ENCODE data around the gene S1PR3.
"Not testable (repeated sequence)": the region's sequence is repeated elsewhere in the genome, so short reads cannot be mapped to it uniquely, and the experiment has no call there.

The S1PR3 gene

DNA sequence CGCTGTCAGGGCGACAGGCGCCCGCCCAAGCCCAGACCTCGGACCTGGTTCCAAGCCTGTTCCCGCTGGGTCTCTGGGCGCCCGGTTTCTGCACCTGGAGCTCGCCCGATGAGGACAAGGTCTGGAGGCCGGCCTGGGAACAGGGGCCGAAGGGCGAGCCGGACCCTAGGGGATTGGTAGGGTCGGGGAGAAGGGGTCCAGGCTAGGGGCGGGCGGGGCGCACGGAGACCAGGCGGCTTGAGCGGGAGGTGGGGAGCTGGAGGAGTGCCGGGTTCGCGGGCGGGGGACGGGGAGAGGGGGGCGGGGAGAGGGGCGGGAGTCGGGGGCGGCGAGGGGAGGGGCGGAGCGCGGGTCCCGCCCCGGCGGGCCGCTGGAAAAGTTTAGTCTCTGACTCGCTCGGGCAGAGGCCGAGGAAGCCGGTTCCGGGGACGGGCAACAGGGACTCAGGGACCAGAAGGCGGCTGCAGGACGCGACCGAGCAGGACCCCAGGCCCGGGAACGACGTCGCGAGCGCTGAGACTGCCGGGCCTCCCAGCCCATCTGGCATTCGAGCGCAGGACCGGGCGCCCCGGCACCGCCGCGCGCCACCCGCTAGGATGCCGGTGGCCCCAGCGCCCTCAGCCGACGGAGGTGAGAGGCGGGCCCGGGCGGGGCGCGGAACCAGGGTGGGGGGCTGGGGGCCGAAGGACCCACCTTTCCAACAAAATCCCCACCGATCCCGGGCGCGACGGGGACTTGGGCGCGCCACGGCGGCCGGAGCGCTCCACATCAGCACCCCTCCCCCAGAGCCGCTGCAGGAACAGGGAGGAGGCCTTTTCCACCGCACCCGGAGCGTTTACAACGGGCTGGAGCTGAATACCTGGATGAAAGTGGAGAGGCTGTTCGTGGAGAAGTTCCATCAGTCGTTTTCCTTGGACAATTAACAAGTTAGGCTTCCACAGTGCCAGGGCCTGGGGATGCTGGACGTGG is at the start of gene S1PR3:
S1PR3 (plus strand) TSS at position 403 of the 969 bp plus-strand sequence. CDS start 9,733 bp downstream, outside the sequence.
- peak in 1 of 2 experiments; percentile 42 for DNase-seq (ENCODE audit: low read depth in 2 of 2)

DNA sequence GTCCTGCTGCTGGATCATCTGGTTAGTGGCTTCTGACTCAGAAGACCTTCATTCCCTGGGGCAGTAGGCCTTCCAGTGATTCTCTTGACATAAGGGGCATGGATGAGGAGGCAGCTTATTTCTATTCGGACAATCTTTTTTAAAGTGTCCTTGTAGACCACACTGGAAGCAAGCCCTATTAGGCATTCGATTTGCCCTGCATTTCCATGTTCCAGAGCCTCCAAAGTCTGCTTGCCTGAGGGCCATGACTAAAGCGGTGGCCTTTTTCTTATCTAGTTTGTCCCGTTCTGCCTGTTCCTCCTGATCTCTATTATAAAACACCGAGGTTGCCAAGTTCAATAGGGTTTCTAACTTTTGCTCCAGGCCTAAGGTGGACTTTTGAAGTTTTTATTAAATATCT is 49.7 kb upstream of the S1PR3 start:
- DNase-seq (ENCODE audit: low read depth in 2 of 2) = not testable (repeated sequence)

DNA sequence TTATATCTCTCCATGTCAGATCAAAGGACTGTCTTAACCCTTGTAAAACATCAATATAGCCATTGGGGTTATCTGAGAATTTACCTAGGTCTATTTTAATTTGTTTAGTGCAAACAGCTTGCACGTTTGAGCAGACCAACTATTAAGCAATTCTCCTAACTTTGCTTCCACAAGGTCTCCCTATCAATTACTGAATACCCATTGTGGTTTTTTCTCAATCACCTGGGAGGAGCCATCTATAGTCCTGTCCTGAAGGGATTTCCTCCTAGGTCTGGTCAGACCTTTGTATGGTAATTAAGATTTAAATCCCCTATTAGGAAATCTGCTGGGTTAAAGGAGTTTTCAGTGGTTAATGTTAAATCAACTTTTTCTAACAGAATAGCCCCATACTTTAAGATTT is 48.9 kb upstream of the S1PR3 start:
- DNase-seq (ENCODE audit: low read depth in 2 of 2) = no peak

DNA sequence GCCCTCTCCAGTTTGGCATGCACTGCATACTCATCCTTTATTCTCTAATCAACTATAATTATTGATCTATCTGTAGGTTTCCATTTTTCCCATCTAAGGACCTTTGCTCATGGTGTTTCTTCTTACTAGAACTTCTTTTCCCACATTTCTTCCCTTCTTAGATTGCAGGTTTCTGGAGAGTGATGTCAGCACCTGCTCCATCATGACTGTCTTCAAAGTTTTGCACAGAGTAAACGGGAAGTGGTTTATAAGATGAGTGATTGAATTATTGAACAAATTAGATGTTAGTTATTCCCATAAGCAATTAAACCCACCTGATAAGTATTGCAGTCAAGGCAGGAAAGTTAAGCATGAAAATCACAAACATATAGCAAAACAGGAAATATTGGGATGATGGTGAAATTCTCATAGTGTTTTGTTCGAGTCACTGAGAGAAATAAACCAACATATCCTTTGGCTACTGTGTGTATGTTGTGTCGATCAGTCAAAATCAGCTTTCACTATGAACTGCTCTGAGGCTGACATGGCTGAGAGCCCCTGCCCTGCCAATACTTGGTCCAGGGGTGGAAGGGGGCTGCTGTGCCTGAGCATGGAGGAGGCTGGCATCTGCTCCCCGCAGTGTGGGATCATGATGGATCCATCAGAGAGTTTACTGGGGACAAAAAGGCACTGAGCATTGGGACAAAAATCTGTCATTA is 45.5 kb upstream of the S1PR3 start:
- no peak for DNase-seq (ENCODE audit: low read depth in 2 of 2)

DNA sequence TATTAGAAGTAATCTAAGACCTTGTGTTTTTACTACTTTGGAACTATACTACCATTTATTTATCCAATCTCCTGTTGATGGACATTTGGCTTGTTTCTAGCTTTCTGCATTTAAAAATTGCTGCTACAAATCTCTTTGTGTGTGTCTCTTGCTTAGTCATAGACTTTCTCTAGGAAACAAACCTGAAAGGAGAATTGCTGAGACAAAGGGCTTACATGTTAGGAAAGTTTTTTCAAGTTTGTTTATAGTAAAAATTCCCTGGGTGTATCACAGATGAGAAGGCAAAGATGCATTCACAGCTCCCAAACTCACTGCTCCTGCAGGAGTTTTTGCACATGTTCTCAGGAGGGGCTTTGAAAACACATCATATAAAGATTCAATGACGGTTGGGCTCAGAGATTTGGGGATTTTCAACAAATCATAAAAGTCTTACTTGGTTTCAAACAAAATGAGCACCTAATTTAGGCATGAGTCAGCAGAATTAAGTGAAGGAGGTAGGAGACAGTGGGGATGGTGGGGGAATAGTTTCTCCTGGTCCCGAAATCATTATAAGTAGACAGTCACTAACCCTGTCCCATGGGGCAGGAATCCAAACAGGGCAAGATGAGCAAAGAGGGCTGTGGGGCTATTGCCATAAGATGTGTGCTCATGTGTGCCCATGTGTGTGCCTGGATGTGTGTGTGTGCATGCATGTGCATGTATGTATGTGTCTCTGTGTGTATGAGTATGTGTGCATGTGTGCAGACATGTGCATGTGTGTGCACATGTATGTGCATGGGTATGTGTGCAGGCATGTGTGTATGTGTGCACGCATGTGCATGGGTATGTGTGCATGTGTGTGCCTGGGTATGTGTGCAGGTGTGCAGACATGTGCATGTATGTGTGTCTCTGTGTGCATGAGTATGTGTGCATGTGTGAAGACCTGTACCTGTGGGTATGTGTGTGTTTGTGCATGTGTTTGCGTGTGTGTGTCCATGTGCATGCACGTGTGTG is 43.4 kb upstream of the S1PR3 start:
- DNase-seq (ENCODE audit: low read depth in 2 of 2) = no peak

DNA sequence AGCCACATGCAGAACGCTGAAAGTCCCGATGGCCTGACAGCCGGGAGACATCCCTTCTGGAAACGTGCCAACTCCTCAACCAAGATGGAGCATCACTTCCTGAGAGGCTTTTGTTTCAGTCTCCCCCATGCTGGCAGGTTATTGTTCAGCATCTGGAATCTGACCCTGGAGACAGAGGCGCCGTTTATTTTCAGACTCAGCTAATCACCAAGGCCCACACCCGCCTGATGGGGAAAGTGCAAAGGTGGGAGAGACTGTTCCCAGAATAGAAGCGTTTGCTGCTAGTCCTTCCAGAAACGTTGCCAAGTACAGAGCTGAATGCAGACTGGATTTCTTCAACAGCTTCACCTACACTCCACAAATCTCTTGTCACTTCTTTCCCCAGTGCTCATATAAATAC is 41.8 kb upstream of the S1PR3 start:
- no peak for DNase-seq (ENCODE audit: low read depth in 2 of 2)

DNA sequence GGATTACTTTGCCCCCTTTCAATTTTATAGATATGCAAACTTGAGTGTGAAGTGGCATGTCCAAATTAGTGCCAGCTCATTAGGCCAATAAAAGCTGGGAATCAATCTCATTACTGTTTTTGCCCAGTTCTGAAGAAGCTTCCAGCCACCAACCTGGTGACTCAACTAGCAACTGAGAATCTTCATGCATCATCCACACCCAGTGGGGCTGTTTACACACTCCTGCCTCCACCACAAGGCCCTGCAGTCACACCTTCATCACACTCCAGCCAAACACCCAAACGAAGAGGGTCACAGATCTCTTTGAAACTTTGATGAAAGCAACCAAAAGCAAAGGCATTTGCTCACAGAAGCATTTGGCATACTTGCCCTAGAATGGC is 41.3 kb upstream of the S1PR3 start:
- peak in 1 of 2 experiments; percentile 6 for DNase-seq (ENCODE audit: low read depth in 2 of 2)

DNA sequence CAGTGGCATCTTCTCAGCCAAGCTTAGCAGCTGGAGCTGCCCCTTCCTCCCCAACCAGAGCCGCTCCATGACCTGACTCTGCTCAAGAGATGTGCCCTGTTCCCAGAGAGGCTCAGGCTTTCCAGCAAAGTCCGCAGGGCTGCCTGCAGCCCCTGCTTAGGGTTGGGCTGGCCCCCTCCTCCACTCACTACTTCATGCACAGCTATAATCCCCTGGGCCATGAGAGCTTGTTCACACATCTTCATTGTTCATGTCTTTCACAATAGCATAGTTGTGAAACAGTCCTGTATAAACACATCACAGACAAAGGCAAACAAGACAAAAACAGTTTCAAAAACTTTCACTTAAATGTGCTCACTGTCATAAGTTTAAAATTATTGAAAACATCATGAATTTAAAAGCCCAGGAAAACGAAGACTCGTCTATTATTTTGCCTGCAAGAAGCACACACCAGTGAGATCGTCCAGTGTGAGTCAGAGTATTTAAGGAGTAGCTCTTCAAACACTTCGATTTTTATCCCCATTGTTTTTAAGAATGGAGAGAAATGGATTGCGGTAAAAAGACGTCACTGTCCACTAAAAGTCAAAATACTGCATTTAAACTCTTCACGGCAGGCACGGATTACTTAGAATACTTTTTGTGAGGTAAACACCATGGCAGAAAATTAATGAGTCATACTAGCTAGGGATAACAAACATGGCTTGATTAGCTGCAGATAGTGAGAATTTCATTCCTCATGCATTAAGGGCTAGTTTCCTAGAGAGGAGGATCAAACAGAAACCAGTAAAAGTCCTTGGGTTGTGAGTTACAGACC is 40.7 kb upstream of the S1PR3 start:
- DNase-seq (ENCODE audit: low read depth in 2 of 2) = no peak

DNA sequence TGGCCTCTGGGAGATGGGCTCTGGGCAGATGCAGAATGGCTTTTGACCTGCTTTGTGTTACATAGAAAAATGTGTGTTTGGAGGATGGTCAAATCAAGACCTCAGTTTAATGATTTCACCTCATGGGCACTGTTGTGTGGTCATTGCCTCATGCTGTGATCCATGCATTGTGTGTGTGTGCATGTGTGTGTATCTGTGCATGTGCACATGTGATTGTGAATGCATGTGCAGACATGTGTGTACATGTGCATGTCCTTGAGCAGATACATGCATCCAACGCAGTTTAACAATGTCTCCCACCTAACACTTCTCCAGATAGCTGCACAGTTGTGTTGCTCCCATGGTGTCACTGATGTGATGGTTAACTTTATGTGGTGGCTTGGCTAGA is 40.1 kb upstream of the S1PR3 start:
- no peak for DNase-seq (ENCODE audit: low read depth in 2 of 2)

DNA sequence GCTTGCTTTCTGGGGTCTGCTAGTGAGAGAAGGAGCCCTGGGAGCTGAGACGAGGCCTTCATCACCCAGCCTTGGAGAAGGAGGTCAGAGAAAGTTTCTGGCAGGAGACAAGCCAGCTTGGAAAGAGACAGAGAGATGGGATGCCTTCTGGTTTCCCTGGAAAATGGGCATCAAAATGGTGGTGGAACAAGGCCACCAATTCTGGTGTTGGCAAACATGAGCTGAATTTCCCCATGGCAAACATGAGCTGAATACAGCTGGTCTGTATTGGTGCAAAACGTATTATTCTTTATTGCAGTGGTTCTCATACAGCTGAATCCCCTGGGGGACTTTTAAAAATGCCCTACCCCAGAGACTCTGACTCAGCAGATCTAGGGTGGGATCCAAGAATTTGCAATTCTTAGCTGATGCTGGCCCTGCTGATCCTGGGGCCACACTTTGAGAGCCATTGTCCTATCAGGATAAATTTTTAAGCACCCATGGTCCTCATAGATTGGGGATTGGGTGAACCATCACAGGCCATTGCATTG is 39.1 kb upstream of the S1PR3 start:
- DNase-seq (ENCODE audit: low read depth in 2 of 2) = no peak

DNA sequence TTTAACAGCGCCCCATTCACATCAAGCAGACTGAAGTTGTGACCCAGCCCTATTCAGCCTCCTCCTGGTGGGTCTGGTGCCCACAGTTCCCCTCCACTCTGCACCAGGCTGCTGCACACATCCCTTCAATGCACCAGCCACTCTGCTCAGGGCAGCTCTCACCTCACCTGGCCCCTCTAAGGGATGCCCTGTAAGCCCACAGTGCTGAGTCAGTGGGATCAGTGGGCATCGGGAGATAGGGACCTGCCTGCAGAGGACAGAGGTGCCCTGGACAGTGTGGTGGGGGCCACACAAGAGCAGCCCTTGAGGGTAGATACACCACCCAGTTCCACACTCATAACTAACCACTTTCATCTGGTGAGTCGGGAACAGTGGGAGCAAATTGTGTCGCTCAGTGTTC is 38.3 kb upstream of the S1PR3 start:
- no peak for DNase-seq (ENCODE audit: low read depth in 2 of 2)

DNA sequence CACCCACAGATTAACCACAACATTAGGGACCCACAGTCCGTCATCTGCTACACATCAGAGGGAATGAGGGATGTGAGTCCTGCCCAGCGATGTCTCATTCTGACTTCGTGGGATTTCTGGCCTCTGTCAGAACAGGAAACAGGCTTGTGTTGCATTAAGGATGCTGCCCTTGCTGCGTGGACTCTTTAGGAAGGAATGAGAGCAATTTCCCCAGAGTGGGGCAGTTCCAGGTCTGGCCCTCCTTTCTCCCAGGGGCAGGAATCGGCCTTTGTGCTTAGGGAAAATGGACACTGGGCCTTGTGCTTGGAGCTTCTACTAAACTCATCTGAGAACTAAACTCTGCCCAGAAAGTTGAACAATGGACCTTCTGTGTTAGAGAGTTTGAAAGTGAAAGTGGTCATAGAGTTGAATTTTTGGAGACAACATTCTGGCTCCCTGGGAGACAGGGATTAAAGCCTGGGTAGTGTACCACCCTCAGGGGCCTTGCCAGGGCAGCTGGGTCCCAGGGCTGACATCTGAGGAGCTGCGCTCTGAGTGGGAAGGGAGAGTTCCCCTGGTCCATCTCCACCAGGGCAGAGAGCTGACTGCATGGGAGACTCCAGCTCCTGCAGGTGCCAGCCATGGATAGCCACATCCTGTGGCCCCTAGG is 37.8 kb upstream of the S1PR3 start:
- DNase-seq (ENCODE audit: low read depth in 2 of 2) = no peak

DNA sequence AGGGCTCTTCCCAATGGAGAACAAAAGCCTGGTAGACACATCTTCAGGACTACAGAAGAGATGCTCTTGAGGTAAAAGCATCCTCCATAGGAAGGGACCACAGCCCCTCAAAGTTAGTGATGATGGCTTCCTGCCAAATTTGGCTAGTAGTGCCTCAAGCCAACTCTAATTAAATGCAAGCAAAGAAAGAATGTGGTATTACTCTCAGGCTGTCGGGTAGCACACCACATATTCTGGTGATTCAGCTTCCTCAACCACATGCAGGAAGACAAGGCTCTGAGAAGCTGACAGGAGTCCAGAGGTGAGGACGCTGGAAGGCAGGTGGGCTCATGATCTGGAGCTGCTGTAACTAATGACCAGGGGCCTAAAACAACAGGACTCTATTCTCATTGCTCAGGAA is 37.2 kb upstream of the S1PR3 start:
- no peak for DNase-seq (ENCODE audit: low read depth in 2 of 2)

DNA sequence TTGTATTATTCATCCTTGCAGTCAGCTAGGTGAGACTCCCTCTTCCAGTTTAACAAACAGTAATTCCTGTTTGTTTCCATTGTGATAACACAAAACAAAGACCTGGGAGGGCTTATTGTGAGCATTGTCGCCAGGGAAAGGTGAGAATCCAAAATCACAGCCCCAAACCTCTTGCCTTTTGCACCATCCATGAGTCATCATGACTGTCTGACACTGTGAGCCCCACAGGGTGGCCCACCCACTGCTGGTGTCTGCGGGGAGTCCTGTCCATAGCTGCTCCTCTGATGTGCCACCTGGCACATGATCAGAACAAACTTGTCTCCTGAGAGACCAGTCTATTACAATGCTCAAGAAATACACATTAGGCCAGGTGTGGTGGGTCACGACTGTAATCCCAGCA is 33.7 kb upstream of the S1PR3 start:
- no peak for DNase-seq (ENCODE audit: low read depth in 2 of 2)

DNA sequence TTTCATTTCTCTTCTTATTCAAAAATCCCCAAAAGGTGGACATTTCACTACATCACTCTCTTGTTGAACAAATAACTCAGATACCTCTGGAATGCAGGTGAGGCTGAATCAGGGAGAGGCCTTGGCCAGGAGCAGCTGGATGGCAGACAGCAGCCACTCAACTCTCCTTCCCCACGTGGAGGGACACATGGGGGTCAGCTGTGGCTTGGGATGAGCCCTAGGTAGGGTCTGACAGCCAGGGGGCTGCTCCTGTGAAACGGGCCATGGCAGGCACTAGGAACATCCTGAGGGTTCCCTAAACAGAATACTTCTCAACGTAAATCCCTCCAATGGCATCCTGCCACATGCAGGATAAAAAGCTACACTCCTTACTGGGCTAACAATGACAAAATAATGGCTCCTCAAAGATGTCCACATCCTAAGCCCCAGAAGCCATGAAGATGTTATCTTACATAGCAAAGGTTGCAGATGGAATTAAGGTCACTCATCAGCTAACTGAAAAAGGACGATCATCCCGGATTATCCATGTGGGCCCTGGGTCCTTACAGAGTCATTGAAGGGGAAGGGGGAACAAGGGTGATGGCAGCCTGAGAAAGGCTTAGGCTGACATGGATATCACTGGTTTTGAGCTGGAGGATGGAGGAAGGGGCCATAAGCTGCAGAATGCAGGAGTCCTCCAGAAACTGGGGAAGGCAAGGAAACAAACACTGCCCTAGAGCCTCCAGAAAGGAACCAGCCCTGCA is 31.4 kb upstream of the S1PR3 start:
- DNase-seq (ENCODE audit: low read depth in 2 of 2) = no peak

DNA sequence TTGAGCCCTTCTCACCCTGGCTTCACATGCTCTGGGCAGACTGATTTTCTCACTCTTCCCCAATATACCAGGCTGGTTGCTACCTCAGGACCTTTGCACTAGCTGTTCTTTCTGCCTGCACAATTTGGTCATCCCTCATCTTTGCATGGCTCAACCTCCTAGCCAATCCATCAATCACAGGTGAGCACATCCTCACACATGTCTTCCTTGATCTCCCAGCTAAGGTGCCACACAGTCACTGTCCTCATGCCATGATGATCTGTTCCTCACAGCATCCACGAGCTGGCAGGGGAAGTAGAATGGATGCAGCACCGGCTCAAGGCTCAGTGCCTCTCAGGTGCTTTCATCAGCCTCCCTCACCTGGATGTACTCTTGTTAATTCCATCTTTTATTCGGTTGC is 30.6 kb upstream of the S1PR3 start:
- DNase-seq (ENCODE audit: low read depth in 2 of 2) = no peak

DNA sequence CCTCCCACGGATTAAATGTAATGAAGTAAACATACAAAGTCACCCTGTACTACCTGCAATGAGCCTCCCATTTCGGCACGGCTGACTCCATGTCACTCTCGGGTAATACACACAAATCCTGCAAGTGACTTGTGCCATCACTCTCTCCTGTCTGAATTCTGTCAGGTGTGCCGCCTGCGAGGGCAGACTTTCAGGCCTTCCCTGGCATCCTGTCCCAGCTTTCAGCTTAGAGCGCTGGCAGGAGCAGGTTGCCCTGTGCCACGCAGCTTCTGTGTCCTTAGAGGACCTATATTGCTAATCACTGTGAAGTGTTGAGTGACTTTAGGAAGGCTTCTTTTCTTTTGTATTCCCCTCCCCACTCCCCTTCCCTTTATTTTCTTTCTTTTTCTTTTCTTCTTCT is 25.8 kb upstream of the S1PR3 start:
- no peak for DNase-seq (ENCODE audit: low read depth in 2 of 2)

DNA sequence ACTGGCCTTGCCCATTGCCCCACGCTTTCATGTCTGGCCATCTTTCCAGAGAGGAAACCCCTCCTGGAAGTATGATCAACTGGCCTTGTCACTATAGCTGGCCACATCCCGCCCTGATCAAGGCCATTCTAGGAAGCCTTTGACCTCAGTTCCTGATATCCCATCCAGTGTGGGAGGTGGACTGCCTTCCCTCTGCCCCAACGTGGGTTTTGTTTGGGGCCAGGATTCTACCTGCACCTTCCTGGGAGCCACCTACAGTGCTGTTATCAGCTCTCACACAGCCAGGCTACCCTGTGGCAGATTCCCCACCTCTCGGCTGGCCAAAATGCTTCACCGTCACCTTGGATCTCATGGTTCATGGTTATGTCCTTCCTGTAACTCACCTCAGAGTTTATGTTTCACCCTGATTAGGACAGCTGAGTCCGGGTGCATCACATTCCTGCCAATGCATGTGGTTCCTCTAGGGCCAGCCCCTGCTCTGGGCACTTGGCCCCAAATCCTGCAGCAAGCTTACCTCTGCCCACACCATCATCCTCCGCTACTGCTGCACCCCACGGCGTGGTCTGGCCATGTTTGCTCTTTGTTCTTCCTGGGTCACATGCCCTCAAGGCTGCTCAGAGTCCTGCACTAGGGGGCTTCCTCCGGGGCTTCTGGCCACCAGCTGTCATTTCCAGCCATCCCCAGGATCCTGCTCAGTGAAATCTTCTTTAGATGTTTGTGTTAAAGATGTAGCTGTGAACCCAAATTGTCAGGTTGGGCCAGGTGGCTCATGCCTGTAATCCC is 24.2 kb upstream of the S1PR3 start:
- DNase-seq (ENCODE audit: low read depth in 2 of 2) = no peak

DNA sequence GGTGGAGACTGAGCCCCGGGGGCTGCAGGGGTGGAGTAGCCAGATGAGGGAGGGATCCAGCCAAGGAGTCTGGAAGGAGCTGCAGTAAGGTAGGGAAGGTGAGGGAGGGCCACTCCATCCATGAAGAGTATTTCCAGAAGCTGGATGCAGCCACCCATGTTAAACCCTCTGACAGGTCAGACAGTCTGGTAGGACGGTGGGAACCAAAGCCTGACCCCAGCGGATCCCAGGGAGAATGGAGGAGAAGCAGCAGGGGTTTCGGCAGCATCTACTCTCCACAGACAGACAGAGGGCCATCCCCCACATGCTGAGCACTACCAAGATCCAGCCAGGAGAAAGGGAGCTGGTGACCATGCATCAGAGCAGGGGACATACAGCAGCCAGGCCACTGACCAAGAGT is 22.5 kb upstream of the S1PR3 start:
- no peak for DNase-seq (ENCODE audit: low read depth in 2 of 2)
